Chondrocyte (in vitro differentiated cells): ENCODE data around the gene BCCIP. TPM values are rescaled to one million over a fixed set of nuclear protein-coding genes. Genes with fewer than 3 reads are reported as not detected.

Experiments used
- DNase-seq: peaks from one replicate; pipeline ENCODE4 v3.0.0; 2021; ENCODE audit warnings: mixed read lengths, low spot score
- H3K27ac Mint-ChIP-seq: one replicate; pipeline ENCODE4 v1.8.0; 2021; ENCODE audit warnings: mild to moderate bottlenecking, moderate library complexity, mixed read lengths; ENCODE audit not compliant: unreplicated experiment
- H3K27me3 Mint-ChIP-seq: 2 replicates; pipeline ENCODE4 v1.8.0; 2021; ENCODE audit warnings: low read depth, mixed read lengths
- H3K36me3 Mint-ChIP-seq: 2 replicates; pipeline ENCODE4 v1.8.0; 2021; ENCODE audit warnings: low read depth, mixed read lengths
- H3K4me1 Mint-ChIP-seq: 2 replicates; pipeline ENCODE4 v1.8.0; 2021; ENCODE audit warnings: low read depth, mild to moderate bottlenecking, mixed read lengths
- H3K4me3 Mint-ChIP-seq: one replicate; pipeline ENCODE4 v1.8.0; 2021; ENCODE audit warnings: mild to moderate bottlenecking, moderate library complexity, mixed read lengths; ENCODE audit not compliant: unreplicated experiment
- H3K9me3 Mint-ChIP-seq: 2 replicates; pipeline ENCODE4 v1.8.0; 2021; ENCODE audit warnings: low read depth, mixed read lengths
- total RNA-seq: library from RNA; stranded (reverse); gene quantifications from 3 replicates; pipeline ENCODE4 v1.2.1, GENCODE V29; 2021
- TF ChIP-seq, protein P1 (sequence below): fragments of 200-600 bp; sonication (generic); IDR thresholded peaks from 2 replicates; pipeline ENCODE4 v1.5.0; 2021; ENCODE audit warnings: antibody characterized with exemption, mild to moderate bottlenecking, moderate library complexity

Gene BCCIP
- total RNA-seq, 1 donor from 2014 or later: 25.9 TPM

DNA sequence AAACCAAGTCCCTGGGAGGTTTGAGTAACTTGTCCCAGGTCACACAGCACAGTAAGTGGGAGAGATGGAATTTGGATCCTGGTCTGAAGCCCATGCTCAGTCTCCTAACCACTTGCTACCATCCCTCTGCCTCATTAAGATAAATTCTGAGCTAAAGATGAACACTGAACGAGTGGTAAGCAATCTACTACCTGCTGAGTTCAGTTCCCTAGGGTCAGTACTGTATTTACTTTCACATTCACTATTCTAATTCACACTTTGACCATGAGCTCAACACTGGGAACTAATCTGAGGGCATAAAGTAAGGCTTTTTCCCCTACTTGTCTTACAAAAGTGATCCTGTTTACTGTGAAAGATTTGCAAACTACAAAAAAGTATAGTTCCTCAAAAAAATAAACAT lies 2.6 kb upstream of the BCCIP start:
- Mint-ChIP-seq H3K4me3 (no peak overlapping the region), H3K36me3 (no peaks in the 10 kb centered on the region), H3K9me3 (no peaks in the 10 kb centered on the region), H3K27me3 (no peaks in the 10 kb centered on the region), H3K27ac (no peak overlapping the region), H3K4me1 (peaks cover 21% of the 10 kb centered on the region)
- TF ChIP-seq, protein P1, sequence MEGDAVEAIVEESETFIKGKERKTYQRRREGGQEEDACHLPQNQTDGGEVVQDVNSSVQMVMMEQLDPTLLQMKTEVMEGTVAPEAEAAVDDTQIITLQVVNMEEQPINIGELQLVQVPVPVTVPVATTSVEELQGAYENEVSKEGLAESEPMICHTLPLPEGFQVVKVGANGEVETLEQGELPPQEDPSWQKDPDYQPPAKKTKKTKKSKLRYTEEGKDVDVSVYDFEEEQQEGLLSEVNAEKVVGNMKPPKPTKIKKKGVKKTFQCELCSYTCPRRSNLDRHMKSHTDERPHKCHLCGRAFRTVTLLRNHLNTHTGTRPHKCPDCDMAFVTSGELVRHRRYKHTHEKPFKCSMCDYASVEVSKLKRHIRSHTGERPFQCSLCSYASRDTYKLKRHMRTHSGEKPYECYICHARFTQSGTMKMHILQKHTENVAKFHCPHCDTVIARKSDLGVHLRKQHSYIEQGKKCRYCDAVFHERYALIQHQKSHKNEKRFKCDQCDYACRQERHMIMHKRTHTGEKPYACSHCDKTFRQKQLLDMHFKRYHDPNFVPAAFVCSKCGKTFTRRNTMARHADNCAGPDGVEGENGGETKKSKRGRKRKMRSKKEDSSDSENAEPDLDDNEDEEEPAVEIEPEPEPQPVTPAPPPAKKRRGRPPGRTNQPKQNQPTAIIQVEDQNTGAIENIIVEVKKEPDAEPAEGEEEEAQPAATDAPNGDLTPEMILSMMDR: no peak
- DNase-seq: no peak

DNA sequence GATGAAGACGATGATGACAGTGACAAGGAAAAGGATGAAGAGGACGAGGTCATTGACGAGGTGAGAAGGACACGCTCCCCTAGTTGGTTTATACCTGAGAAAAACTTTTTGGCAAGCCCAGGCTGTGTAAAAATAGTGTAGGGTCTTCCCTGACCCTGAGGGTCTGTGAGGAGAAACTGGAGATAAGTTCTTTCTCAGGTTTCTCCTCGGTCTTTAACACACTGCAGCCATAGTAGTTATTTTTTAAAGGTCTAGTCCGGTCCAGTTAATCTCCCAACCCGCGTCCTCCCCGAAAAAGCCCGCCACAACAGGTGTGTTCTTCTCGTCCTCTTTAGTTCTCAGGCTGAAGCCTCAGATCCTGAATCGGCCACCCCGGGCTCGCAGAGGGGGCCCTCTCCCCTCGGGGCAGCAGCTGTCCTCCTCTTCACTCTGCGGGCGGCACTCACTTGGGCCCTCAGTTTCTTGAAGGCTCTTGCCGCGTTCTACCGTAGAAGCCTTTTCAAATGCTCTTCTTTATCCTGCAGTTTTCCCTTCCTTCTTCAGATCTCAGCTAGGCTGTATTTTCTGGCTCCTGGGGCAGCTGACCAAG lies 411 bp downstream of the BCCIP start:
- TF ChIP-seq, protein P1: no peak
- Mint-ChIP-seq H3K4me3 (no peak overlapping the region), H3K27me3 (no peaks in the 10 kb centered on the region), H3K4me1 (peaks cover 25% of the 10 kb centered on the region), H3K27ac (no peak overlapping the region), H3K9me3 (no peaks in the 10 kb centered on the region), H3K36me3 (peaks cover 8% of the 10 kb centered on the region)
- DNase-seq: no peak

DNA sequence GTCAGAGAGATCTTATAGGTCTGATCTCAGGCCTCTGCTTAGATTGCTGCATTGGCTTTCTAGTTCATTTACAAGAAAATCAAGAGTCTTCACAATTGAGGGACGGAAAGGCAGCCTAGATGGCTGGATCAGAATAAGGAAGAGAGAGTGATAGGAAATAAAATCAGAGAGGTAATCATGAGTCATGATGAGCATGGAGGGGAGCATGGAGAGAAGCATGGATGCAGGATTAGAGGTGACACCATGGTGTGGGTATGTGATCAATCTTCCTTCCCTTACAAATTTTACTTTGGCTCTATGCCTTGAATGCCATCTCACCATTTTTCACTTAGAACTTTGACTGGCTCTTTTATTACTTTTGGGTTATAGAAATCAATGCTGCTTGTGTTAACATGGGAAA lies 1.4 kb downstream of the BCCIP start:
- Mint-ChIP-seq H3K36me3 (peaks cover 14% of the 10 kb centered on the region), H3K4me3 (no peak overlapping the region), H3K4me1 (peaks cover 25% of the 10 kb centered on the region), H3K27me3 (no peaks in the 10 kb centered on the region), H3K9me3 (no peaks in the 10 kb centered on the region), H3K27ac (no peak overlapping the region)
- DNase-seq: no peak
- TF ChIP-seq, protein P1: no peak

DNA sequence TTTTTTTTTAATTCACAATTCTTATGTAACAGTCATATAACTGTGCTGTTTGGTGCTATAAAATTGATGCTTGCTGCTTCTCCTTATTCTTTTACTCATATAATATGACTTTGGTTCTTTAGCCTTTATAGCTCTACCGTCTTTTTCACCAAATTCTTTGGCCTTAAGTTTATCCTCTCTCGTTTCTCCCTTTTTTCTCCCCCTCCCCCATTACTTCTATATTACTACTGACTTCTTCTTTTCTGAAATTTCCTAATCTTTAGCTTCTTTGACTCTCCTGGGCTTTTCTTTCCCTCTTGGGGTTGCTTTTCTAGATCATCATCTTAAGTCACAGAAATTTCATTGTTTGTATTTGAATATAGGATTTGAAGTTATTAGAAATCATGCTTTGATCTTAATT lies 3.8 kb downstream of the BCCIP start:
- Mint-ChIP-seq H3K4me3 (no peak overlapping the region), H3K27ac (no peak overlapping the region), H3K27me3 (no peaks in the 10 kb centered on the region), H3K4me1 (peaks cover 14% of the 10 kb centered on the region), H3K36me3 (peaks cover 22% of the 10 kb centered on the region), H3K9me3 (no peaks in the 10 kb centered on the region)
- DNase-seq: no peak
- TF ChIP-seq, protein P1: no peak

DNA sequence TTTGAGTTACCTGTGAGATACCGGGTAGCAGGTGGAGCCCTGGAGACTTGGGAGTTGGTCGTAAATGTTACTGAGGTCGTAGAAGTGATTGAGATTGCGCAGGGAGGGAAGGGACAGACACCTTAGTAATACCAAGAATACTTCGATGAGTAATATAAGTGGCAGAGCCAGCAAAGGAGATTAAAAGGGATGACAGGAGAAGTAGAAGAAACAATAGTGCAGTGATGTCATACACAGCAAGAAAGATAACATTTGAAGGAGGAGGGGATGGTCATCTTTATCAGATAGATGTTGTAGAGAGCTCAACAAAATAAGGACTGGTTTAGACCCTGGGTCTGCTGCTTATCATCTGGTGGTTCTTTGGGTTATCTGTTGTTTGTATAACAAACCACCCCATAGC lies 5.0 kb downstream of the BCCIP start:
- peaks cover 22% of the 10 kb centered on the region for H3K36me3 Mint-ChIP-seq
- H3K27ac Mint-ChIP-seq: no peak overlapping the region
- TF ChIP-seq, protein P1: no peak
- no peak overlapping the region for H3K4me3 Mint-ChIP-seq
- H3K4me1 Mint-ChIP-seq: peaks cover 9% of the 10 kb centered on the region
- H3K9me3 Mint-ChIP-seq: no peaks in the 10 kb centered on the region
- no peaks in the 10 kb centered on the region for H3K27me3 Mint-ChIP-seq
- no peak for DNase-seq
